Endodermal cell (in vitro differentiated cells): ENCODE measurements around the gene DGKQ. TPM values are rescaled to one million over a fixed set of nuclear protein-coding genes. Genes with fewer than 3 reads are reported as not detected.

Experiments
- DNase-seq: peaks from one replicate; pipeline ENCODE4 v3.0.0-alpha.2; 2017
- H3K27ac ChIP-seq: 2 replicates; pipeline ENCODE4 v1.5.1; 2013; ENCODE audit warnings: mild to moderate bottlenecking, low read depth, low read length, moderate library complexity
- H3K27me3 ChIP-seq: 2 replicates; pipeline ENCODE4 v1.6.1; 2013; ENCODE audit warnings: mild to moderate bottlenecking, low read length, moderate library complexity; ENCODE audit not compliant: insufficient read depth, control insufficient read depth, poor library complexity, severe bottlenecking
- H3K36me3 ChIP-seq: 2 replicates; pipeline ENCODE4 v1.7.0; 2013; ENCODE audit warnings: mild to moderate bottlenecking, low read length, moderate library complexity; ENCODE audit not compliant: control insufficient read depth, insufficient read depth
- H3K4me1 ChIP-seq: one replicate; pipeline ENCODE4 v1.7.0; 2013; ENCODE audit warnings: low read length; ENCODE audit not compliant: control insufficient read depth, insufficient read depth
- H3K4me3 ChIP-seq: 2 replicates; pipeline ENCODE4 v1.5.1; 2013; ENCODE audit warnings: mild to moderate bottlenecking, low read length, moderate library complexity
- H3K9ac ChIP-seq: 2 replicates; pipeline ENCODE4 v1.6.1; 2013; ENCODE audit warnings: mild to moderate bottlenecking, low read length, moderate library complexity; ENCODE audit not compliant: poor library complexity, severe bottlenecking; ENCODE audit errors: extremely low read depth
- H3K9me3 ChIP-seq: 2 replicates; pipeline ENCODE4 v1.6.1; 2013; ENCODE audit warnings: mild to moderate bottlenecking, low read length, moderate library complexity; ENCODE audit not compliant: control insufficient read depth
- H3K27ac Mint-ChIP-seq: 2 replicates; pipeline ENCODE4 v1.8.0; 2020; ENCODE audit warnings: mixed read lengths
- H3K27me3 Mint-ChIP-seq: 2 replicates; pipeline ENCODE4 v1.8.0; 2021; ENCODE audit warnings: mild to moderate bottlenecking, mixed read lengths; ENCODE audit not compliant: insufficient read depth
- H3K36me3 Mint-ChIP-seq: 2 replicates; pipeline ENCODE4 v1.8.0; 2020; ENCODE audit warnings: low read depth, mixed read lengths
- H3K4me1 Mint-ChIP-seq: 2 replicates; pipeline ENCODE4 v1.8.0; 2020; ENCODE audit warnings: mixed read lengths
- H3K4me3 Mint-ChIP-seq: 2 replicates; pipeline ENCODE4 v1.8.0; 2020; ENCODE audit warnings: mild to moderate bottlenecking, moderate library complexity, mixed read lengths
- H3K9me3 Mint-ChIP-seq: 2 replicates; pipeline ENCODE4 v1.8.0; 2020; ENCODE audit warnings: mild to moderate bottlenecking, mixed read lengths
- WGBS, 2 experiments: methylation state at CpG; one replicate each; pipeline versions ENCODE4 v1.1.5 to v1.1.7; 2013; ENCODE audit warnings: missing lambda C conversion rate in 2 of 2, mixed read lengths in 1 of 2; ENCODE audit not compliant: insufficient coverage in 1 of 2, insufficient read length in 1 of 2; 5-methylcytosine and 5-hydroxymethylcytosine counted together
- total RNA-seq, 2 donors: library from RNA; stranded (reverse); fragmentation: NEBNext Ultra II Directional in 1 of 2; extraction: Animal tissue kit (Norgen Biotek cat#: 25700) in 1 of 2; gene quantifications; 2 replicates in 1 of 2; 3 replicates in 1 of 2; pipeline ENCODE4 v1.2.1, GENCODE V29; 2021
- TF ChIP-seq, protein P1 (sequence below): fragments of 200-600 bp; sonication (generic); conservative IDR thresholded peaks from 2 replicates; pipeline ENCODE4 v1.5.0; 2021; ENCODE audit warnings: antibody characterized with exemption, mild to moderate bottlenecking

Gene DGKQ
- total RNA-seq, 2 donors from 2014 or later = 26.3 to 31.1 TPM

GRCh38 chr4:926538-926937 is 46.8 kb downstream of the DGKQ start:
- Mint-ChIP-seq H3K4me3 (no peak overlapping the region), H3K4me1 (peaks cover 28% of the 10 kb centered on the region), H3K27me3 (no peaks in the 10 kb centered on the region), H3K27ac (no peak overlapping the region), H3K36me3 (peaks cover 6% of the 10 kb centered on the region), H3K9me3 (no peaks in the 10 kb centered on the region)
- Histone ChIP-seq H3K27ac (no peak overlapping the region), H3K4me1 (peaks cover 7% of the 10 kb centered on the region), H3K9me3 (no peaks in the 10 kb centered on the region), H3K36me3 (peaks cover 6% of the 10 kb centered on the region), H3K27me3 (no peaks in the 10 kb centered on the region), H3K9ac (no peak overlapping the region), H3K4me3 (no peak overlapping the region)
- 71 to 80% methylated on average over 2 to 11 of the region's 17 CpGs for WGBS, 2 experiments
- peak; percentile 91 for DNase-seq
- TF ChIP-seq, protein P1, sequence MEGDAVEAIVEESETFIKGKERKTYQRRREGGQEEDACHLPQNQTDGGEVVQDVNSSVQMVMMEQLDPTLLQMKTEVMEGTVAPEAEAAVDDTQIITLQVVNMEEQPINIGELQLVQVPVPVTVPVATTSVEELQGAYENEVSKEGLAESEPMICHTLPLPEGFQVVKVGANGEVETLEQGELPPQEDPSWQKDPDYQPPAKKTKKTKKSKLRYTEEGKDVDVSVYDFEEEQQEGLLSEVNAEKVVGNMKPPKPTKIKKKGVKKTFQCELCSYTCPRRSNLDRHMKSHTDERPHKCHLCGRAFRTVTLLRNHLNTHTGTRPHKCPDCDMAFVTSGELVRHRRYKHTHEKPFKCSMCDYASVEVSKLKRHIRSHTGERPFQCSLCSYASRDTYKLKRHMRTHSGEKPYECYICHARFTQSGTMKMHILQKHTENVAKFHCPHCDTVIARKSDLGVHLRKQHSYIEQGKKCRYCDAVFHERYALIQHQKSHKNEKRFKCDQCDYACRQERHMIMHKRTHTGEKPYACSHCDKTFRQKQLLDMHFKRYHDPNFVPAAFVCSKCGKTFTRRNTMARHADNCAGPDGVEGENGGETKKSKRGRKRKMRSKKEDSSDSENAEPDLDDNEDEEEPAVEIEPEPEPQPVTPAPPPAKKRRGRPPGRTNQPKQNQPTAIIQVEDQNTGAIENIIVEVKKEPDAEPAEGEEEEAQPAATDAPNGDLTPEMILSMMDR = peak; percentile 83

DNA sequence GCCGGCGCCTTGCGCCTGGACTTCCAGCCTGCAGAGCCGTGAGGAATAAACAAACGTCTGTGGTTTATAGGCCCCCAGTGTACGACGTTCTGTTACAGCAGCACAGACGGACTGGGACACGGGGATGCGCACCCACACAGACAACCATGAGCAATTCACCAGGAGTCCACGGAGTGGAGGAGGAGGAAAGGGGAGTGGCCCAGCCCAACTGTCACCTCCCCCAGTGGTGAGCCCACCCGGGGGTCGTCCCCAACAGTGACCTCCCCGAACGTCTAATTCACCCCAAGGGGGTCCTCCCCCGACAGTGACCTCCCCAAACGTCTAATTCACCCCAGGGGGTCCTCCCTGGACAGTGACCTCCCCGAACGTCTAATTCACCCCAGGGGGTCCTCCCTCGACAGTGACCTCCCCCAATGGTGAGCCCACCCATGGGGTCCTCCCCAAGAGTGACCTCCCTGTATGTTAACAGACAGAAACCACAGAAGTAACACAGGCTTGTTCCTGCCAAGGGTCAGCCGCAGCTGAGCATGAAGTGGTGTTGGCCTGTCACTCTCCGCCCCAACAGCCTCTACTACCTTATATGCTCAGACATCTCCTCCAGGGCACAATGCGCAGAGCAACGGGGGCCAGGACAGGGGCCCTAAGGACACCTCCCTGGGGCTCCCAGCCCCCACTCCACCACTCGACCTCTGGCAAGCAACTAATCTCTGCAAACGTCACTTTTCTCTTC is 47.4 kb downstream of the DGKQ start:
- Mint-ChIP-seq H3K4me3 (no peak overlapping the region), H3K27ac (peak overlapping the region; percentile 45), H3K27me3 (no peaks in the 10 kb centered on the region), H3K4me1 (peaks cover 23% of the 10 kb centered on the region), H3K36me3 (peaks cover 10% of the 10 kb centered on the region), H3K9me3 (no peaks in the 10 kb centered on the region)
- Histone ChIP-seq H3K4me3 (no peak overlapping the region), H3K36me3 (peaks cover 6% of the 10 kb centered on the region), H3K27me3 (no peaks in the 10 kb centered on the region), H3K4me1 (peaks cover 5% of the 10 kb centered on the region), H3K9me3 (no peaks in the 10 kb centered on the region), H3K9ac (no peak overlapping the region), H3K27ac (no peak overlapping the region)
- DNase-seq = no peak
- WGBS, 2 experiments = 90 to 96% methylated on average over 18 to 26 of the region's 26 CpGs
- TF ChIP-seq, protein P1 = no peak

- no peak overlapping the region for H3K27ac ChIP-seq
- H3K9ac ChIP-seq = no peak overlapping the region
- H3K36me3 ChIP-seq = peaks cover 6% of the 10 kb centered on the region
- Mint-ChIP-seq H3K4me3 (no peak overlapping the region), H3K27me3 (no peaks in the 10 kb centered on the region), H3K4me1 (peaks cover 15% of the 10 kb centered on the region), H3K27ac (no peak overlapping the region), H3K9me3 (no peaks in the 10 kb centered on the region), H3K36me3 (peaks cover 12% of the 10 kb centered on the region)
- no peaks in the 10 kb centered on the region for H3K9me3 ChIP-seq
- H3K4me3 ChIP-seq = no peak overlapping the region
- peak; percentile 42 for DNase-seq
- H3K4me1 ChIP-seq = no peaks in the 10 kb centered on the region
- H3K27me3 ChIP-seq = no peaks in the 10 kb centered on the region
- TF ChIP-seq, protein P1 = no peak
- WGBS, 2 experiments = 91 to 97% methylated on average over 9 of the region's 9 CpGs
Measured at GRCh38 chr4:925171-925570, 48.2 kb downstream of the DGKQ start.
